Activated CD8-positive, alpha-beta T cell treated with anti-CD3 and anti-CD28 coated beads for 36 hours (primary cell): ENCODE measurements around the gene ATP8A1. TPM values are rescaled to one million over a fixed set of nuclear protein-coding genes. Genes with fewer than 3 reads are reported as not detected.
A peak's percentile ranks its signal among the peaks of the same experiment; 100 is the strongest.

Source experiments
- ATAC-seq: fragments of 200-7000 bp; cut with Tn5 transposase; one replicate; pipeline ENCODE4 v1.10.0; 2021; ENCODE audit warnings: mild to moderate bottlenecking, moderate library complexity
- CTCF ChIA-PET: fragments of 350-600 bp; sonication (Branson Sonifier 250); formaldehyde crosslinking; loops from one replicate; lab custom pipeline; 2021; ENCODE audit warnings: antibody characterized with exemption; lab: Charles Lee
- POLR2A ChIA-PET: fragments of 350-600 bp; sonication (Branson Sonifier 250); formaldehyde crosslinking; loops from one replicate; lab custom pipeline; 2021; ENCODE audit warnings: antibody characterized with exemption; lab: Charles Lee
- DNase-seq: peaks from one replicate; pipeline ENCODE4 v3.0.0-alpha.2; 2020
- H3K27ac Mint-ChIP-seq: one replicate; pipeline ENCODE4 v1.8.0; 2021; ENCODE audit warnings: mild to moderate bottlenecking, mixed read lengths
- H3K27me3 Mint-ChIP-seq: one replicate; pipeline ENCODE4 v1.8.0; 2021; ENCODE audit warnings: mixed read lengths
- H3K36me3 Mint-ChIP-seq: one replicate; pipeline ENCODE4 v1.8.0; 2021; ENCODE audit warnings: low read depth, mixed read lengths
- H3K4me1 Mint-ChIP-seq: one replicate; pipeline ENCODE4 v1.8.0; 2021; ENCODE audit warnings: low read depth, mixed read lengths
- H3K4me3 Mint-ChIP-seq: one replicate; pipeline ENCODE4 v1.8.0; 2021; ENCODE audit warnings: mild to moderate bottlenecking, moderate library complexity, mixed read lengths
- H3K9me3 Mint-ChIP-seq: one replicate; pipeline ENCODE4 v1.8.0; 2021; ENCODE audit warnings: mixed read lengths
- intact Hi-C: fragments of 100-400 bp; cut with micrococcal nuclease; formaldehyde crosslinking; loops from one replicate; pipeline ENCODE4 v1.10.0; 2022
- total RNA-seq, 2 experiments: library from RNA; stranded (reverse); gene quantifications; one replicate each; pipeline ENCODE4 v1.2.3, GENCODE V29; 2021
- TF ChIP-seq, protein P1 (sequence below): fragments of 200-600 bp; IDR thresholded peaks from one replicate; pipeline ENCODE4 v1.8.0; 2022; ENCODE audit warnings: antibody characterized with exemption, mild to moderate bottlenecking

ATP8A1 gene
- total RNA-seq, 2 experiments from 2014 or later, result 28.1 to 30.7 TPM

DNA sequence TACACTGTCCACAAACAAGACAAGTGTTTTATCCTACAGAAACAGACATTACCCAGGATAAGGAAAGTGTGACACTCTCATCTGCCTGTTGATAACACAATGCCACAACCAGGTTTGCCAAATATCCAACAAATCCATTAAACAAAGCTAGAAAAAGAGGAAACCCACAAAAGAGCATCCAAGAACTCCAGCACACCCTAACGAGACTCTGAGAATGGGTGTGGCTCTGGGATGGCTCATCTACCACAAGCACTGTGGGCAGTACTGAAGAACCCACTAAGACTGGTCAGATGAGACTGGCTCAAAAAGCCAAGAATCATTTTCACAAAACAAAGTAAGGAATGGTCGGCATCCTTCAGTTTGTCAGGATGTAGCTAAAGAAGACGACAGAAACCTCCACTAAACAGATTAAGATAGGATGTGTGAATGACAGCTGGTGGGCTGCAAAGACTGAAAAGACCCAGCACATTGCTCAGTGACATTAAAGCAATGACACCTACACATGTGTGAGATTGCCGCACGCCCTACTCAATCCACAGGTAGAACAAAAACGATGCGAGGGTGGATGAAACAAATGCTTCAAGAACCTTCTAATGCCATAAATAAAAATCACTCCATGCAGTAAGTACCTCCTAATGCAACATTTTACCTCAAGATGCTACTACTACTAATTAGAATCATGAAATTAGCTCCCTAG lies 14.7 kb downstream of the ATP8A1 start:
- CTCF ChIA-PET, result interaction anchor here (1.2 to 3.1 kb wide), 2 partner anchors 9 to 14 kb away, joined by 3 to 10 read pairs; no protein-coding TSS in a partner anchor

GRCh38 chr4:42641656-42642055 lies 15.2 kb downstream of the ATP8A1 start:
- intact Hi-C loops, result no loop called here
- peak overlapping the region; percentile 35 for H3K4me3 Mint-ChIP-seq
- POLR2A ChIA-PET, result interaction anchor here (0.5 to 3.3 kb wide), 4 partner anchors 13 to 100 kb away, joined by 3 to 17 read pairs (median 4); partner anchors contain the start of gene ATP8A1

More for the DNA sequence above, 14.7 kb downstream of the ATP8A1 start:
- Mint-ChIP-seq H3K9me3 (no peaks in the 10 kb centered on the region), H3K4me1 (peaks cover 92% of the 10 kb centered on the region), H3K36me3 (peaks cover 3% of the 10 kb centered on the region), H3K27me3 (no peaks in the 10 kb centered on the region), H3K4me3 (peak overlapping the region; percentile 35), H3K27ac (peak overlapping the region; percentile 36)
- TF ChIP-seq, protein P1, sequence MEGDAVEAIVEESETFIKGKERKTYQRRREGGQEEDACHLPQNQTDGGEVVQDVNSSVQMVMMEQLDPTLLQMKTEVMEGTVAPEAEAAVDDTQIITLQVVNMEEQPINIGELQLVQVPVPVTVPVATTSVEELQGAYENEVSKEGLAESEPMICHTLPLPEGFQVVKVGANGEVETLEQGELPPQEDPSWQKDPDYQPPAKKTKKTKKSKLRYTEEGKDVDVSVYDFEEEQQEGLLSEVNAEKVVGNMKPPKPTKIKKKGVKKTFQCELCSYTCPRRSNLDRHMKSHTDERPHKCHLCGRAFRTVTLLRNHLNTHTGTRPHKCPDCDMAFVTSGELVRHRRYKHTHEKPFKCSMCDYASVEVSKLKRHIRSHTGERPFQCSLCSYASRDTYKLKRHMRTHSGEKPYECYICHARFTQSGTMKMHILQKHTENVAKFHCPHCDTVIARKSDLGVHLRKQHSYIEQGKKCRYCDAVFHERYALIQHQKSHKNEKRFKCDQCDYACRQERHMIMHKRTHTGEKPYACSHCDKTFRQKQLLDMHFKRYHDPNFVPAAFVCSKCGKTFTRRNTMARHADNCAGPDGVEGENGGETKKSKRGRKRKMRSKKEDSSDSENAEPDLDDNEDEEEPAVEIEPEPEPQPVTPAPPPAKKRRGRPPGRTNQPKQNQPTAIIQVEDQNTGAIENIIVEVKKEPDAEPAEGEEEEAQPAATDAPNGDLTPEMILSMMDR, result no peak
- peak; percentile 65 for ATAC-seq
- intact Hi-C loops, result no loop called here
- peak; percentile 49 for DNase-seq
- POLR2A ChIA-PET, result interaction anchor here (0.5 to 3.3 kb wide), 5 partner anchors 12 to 99 kb away, joined by 3 to 17 read pairs (median 4); partner anchors contain the start of gene ATP8A1

GRCh38 chr4:42641161-42641560 lies 15.7 kb downstream of the ATP8A1 start:
- ChIA-PET POLR2A (interaction anchor here (2.1 to 3.3 kb wide), 2 partner anchors 13 to 16 kb away, joined by 5 to 17 read pairs; partner anchors contain the start of gene ATP8A1), CTCF (interaction anchor here (0.9 to 3.1 kb wide), 2 partner anchors 8 to 13 kb away, joined by 3 to 10 read pairs; no protein-coding TSS in a partner anchor)
- intact Hi-C loops, result no loop called here
- DNase-seq, result no peak
- TF ChIP-seq, protein P1, result no peak
- Mint-ChIP-seq H3K9me3 (no peaks in the 10 kb centered on the region), H3K4me1 (peaks cover 93% of the 10 kb centered on the region), H3K4me3 (no peak overlapping the region), H3K27me3 (no peaks in the 10 kb centered on the region), H3K36me3 (peaks cover 3% of the 10 kb centered on the region), H3K27ac (no peak overlapping the region)
- no peak for ATAC-seq

More at GRCh38 chr4:42641656-42642055, 15.2 kb downstream of the ATP8A1 start:
- TF ChIP-seq, protein P1, result no peak
- H3K27me3 Mint-ChIP-seq, result no peaks in the 10 kb centered on the region
- H3K27ac Mint-ChIP-seq, result peak overlapping the region; percentile 36
- no peaks in the 10 kb centered on the region for H3K9me3 Mint-ChIP-seq
- DNase-seq (no peak), ATAC-seq (peak; percentile 26)
- peaks cover 3% of the 10 kb centered on the region for H3K36me3 Mint-ChIP-seq
- CTCF ChIA-PET, result interaction anchor here (0.9 to 3.1 kb wide), 3 partner anchors 9 to 13 kb away, joined by 3 to 10 read pairs (median 3); no protein-coding TSS in a partner anchor
- peaks cover 93% of the 10 kb centered on the region for H3K4me1 Mint-ChIP-seq

DNA sequence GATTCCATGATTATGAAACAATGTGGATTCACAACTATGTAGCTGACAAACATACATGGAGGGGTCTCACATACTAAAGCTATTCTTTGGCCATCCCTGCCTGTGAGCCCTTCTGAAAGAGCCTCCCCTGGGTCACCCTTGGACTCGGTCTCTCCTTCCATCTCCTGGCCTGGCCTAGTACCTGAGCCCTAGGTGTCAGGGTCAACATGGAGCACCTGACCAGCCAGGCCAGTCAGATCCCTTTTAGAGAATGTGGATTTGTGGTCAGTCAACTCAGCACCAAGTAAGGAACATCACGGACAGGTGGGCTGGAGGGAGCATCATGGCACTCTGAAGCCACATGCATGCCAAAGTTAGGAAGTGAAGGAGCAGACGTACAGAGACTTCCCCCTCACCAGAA lies 16.3 kb downstream of the ATP8A1 start:
- CTCF ChIA-PET, result no interaction called here
- Mint-ChIP-seq H3K4me3 (no peak overlapping the region), H3K27ac (peak overlapping the region; percentile 33), H3K4me1 (peaks cover 91% of the 10 kb centered on the region), H3K36me3 (peaks cover 1% of the 10 kb centered on the region), H3K9me3 (no peaks in the 10 kb centered on the region), H3K27me3 (no peaks in the 10 kb centered on the region)
- intact Hi-C loops, result no loop called here
- POLR2A ChIA-PET, result no interaction called here
- TF ChIP-seq, protein P1, result no peak
- DNase-seq, result no peak
- no peak for ATAC-seq

DNA sequence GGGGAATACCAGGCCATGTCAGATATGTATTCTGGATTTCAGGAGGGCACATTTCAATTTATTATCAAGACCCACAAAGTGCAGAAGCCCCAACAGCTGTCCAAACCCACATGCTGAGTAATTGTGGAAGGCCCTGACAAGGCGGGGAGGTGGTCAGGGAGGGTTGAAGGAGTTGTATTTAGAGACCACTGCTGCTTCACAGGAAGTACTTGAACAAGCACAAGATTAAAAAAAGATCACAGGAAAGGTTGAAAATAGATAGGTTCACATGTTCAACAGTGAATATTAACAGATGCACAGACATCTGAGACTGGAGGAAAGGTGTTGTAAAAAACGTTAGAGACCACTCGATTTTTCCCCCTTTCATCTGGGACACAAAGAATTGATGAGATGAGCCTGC lies 17.9 kb downstream of the ATP8A1 start:
- peak; percentile 45 for ATAC-seq
- TF ChIP-seq, protein P1, result no peak
- H3K9me3 Mint-ChIP-seq, result no peaks in the 10 kb centered on the region
- peak overlapping the region; percentile 14 for H3K4me3 Mint-ChIP-seq
- peaks cover 81% of the 10 kb centered on the region for H3K4me1 Mint-ChIP-seq
- intact Hi-C loops, result no loop called here
- H3K36me3 Mint-ChIP-seq, result no peaks in the 10 kb centered on the region
- peak overlapping the region; percentile 70 for H3K27ac Mint-ChIP-seq
- ChIA-PET POLR2A (no interaction called here), CTCF (no interaction called here)
- DNase-seq, result peak; percentile 67
- H3K27me3 Mint-ChIP-seq, result no peaks in the 10 kb centered on the region
